SU-DHL-6 (cell line): Measurements from ENCODE around the gene GNAO1.

Experiments
- H2AFZ ChIP-seq: fragments of 200-600 bp; sonication (generic); 2 replicates; pipeline ENCODE4 v1.6.1; 2014; ENCODE audit warnings: low read depth, mild to moderate bottlenecking, moderate library complexity, mixed read lengths, antibody characterized with exemption, low read length; ENCODE audit not compliant: severe bottlenecking
- H3F3A ChIP-seq: fragments of 200-600 bp; shearing (Covaris generic); 2 replicates; pipeline ENCODE4 v1.6.0; 2016; ENCODE audit warnings: antibody characterized with exemption, mild to moderate bottlenecking; ENCODE audit not compliant: insufficient read depth
- H3K27ac ChIP-seq: fragments of 200-600 bp; sonication (generic); 2 replicates; pipeline ENCODE4 v1.5.1; 2016; ENCODE audit warnings: low read depth, mild to moderate bottlenecking, low read length, moderate library complexity, mixed read lengths
- H3K27me3 ChIP-seq: fragments of 200-600 bp; sonication (generic), shearing (Covaris generic); 2 replicates; pipeline ENCODE4 v1.6.0; 2014; ENCODE audit warnings: mild to moderate bottlenecking, low read length
- H3K36me3 ChIP-seq: fragments of 200-600 bp; sonication (generic); 2 replicates; pipeline ENCODE4 v1.6.1; 2014; ENCODE audit warnings: mild to moderate bottlenecking, low read length, mixed read lengths
- H3K4me2 ChIP-seq: fragments of 300-600, 200-600 bp; shearing (Covaris generic), sonication (generic); 2 replicates; pipeline ENCODE4 v1.6.0; 2014; ENCODE audit warnings: low read length, low read depth, mild to moderate bottlenecking; ENCODE audit not compliant: poor library complexity, severe bottlenecking
- H3K4me3 ChIP-seq: fragments of 200-600 bp; sonication (generic); 2 replicates; pipeline ENCODE4 v1.5.1; 2014; ENCODE audit warnings: antibody characterized with exemption, low read length, mild to moderate bottlenecking, mixed read lengths; ENCODE audit not compliant: insufficient read depth, poor library complexity, severe bottlenecking
- H3K79me2 ChIP-seq: fragments of 200-600 bp; sonication (generic); 2 replicates; pipeline ENCODE4 v1.6.1; 2014; ENCODE audit warnings: mild to moderate bottlenecking, low read length, moderate library complexity; ENCODE audit not compliant: insufficient read depth
- H3K9ac ChIP-seq: fragments of 200-600 bp; sonication (generic); 2 replicates; pipeline ENCODE4 v1.7.0; 2014; ENCODE audit warnings: mild to moderate bottlenecking, low read length
- H3K9me2 ChIP-seq: fragments of 200-600 bp; sonication (generic); replicated peaks from 2 replicates; pipeline ENCODE4 v1.6.1; 2014; ENCODE audit warnings: low read length; ENCODE audit not compliant: insufficient read depth
- H3K9me3 ChIP-seq: fragments of 200-600 bp; sonication (generic); 2 replicates; pipeline ENCODE4 v1.6.1; 2014; ENCODE audit warnings: low read length, mixed read lengths; ENCODE audit not compliant: insufficient read depth
- H4K20me1 ChIP-seq: fragments of 200-600 bp; sonication (generic); 2 replicates; pipeline ENCODE4 v1.6.1; 2014; ENCODE audit warnings: low read depth, mild to moderate bottlenecking, antibody characterized with exemption, low read length, moderate library complexity, mixed read lengths
- CTCF ChIP-seq: fragments of 200-600 bp; sonication (generic); IDR thresholded peaks from one replicate; pipeline ENCODE4 v1.5.1; 2017; ENCODE audit warnings: antibody characterized with exemption, mild to moderate bottlenecking, low read length, moderate library complexity; ENCODE audit not compliant: insufficient read depth, poor library complexity, severe bottlenecking
- EZH2phosphoT487 ChIP-seq: fragments of 200-600 bp; sonication (generic), shearing (Covaris generic); conservative IDR thresholded peaks from 2 replicates; pipeline ENCODE4 v1.6.1; 2018; ENCODE audit warnings: mild to moderate bottlenecking, antibody characterized with exemption, low read length, moderate library complexity, mixed read lengths

GNAO1 gene

GRCh38 chr16:56365552-56365951 lies 174.3 kb downstream of the GNAO1 start:
- Histone ChIP-seq H3K27me3 (no peaks in the 10 kb centered on the region), H4K20me1 (no peaks in the 10 kb centered on the region), H3K27ac (no peak overlapping the region), H3K4me2 (no peak overlapping the region), H3K9ac (no peak overlapping the region), H2AFZ (no peak overlapping the region), H3K36me3 (no peaks in the 10 kb centered on the region; the same call in 1 of the 2 replicates), H3K79me2 (no peaks in the 10 kb centered on the region), H3K9me3 (no peaks in the 10 kb centered on the region), H3K4me3 (no peak overlapping the region), H3F3A (no peaks in the 10 kb centered on the region), H3K9me2 (no peaks in the 10 kb centered on the region)
- TF ChIP-seq CTCF (no peak), EZH2phosphoT487 (no peak)

DNA sequence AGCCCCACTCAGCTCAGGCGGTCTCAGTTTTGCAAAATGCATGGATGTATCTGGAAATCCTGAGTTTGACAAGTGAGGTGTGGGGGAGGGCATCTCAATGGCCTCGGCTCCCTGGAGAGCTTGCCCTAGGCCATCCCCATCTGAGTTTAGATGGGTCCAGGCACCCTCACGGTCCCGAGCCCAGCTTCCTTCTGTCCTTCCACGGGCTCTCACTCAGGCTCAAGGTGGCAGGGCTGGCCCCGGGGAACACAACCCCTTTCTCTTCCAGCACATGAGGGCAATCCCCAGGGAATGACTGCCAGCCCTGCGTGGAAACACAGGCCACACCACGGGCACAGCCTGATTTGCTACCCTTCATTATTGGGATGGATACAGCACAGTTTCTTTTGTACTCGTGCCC lies 175.7 kb downstream of the GNAO1 start:
- TF ChIP-seq EZH2phosphoT487 (no peak), CTCF (no peak)
- Histone ChIP-seq H3K4me2 (no peak overlapping the region), H4K20me1 (no peaks in the 10 kb centered on the region), H3K4me3 (no peak overlapping the region), H3K36me3 (no peaks in the 10 kb centered on the region), H3K9me2 (no peaks in the 10 kb centered on the region), H3K27ac (no peak overlapping the region), H3K9me3 (no peaks in the 10 kb centered on the region), H3F3A (no peaks in the 10 kb centered on the region), H3K27me3 (no peaks in the 10 kb centered on the region), H3K79me2 (no peaks in the 10 kb centered on the region), H3K9ac (no peak overlapping the region), H2AFZ (no peak overlapping the region)

GRCh38 chr16:56367764-56368163 lies 176.5 kb downstream of the GNAO1 start:
- H3K9me2 ChIP-seq = no peaks in the 10 kb centered on the region
- H3K9ac ChIP-seq = no peak overlapping the region
- H3K4me2 ChIP-seq = no peak overlapping the region
- no peak overlapping the region for H3K27ac ChIP-seq
- H3K4me3 ChIP-seq = no peak overlapping the region
- no peaks in the 10 kb centered on the region for H3K27me3 ChIP-seq
- no peaks in the 10 kb centered on the region for H3K36me3 ChIP-seq
- no peak overlapping the region for H2AFZ ChIP-seq
- no peaks in the 10 kb centered on the region for H3K79me2 ChIP-seq
- no peaks in the 10 kb centered on the region for H3K9me3 ChIP-seq
- no peaks in the 10 kb centered on the region for H4K20me1 ChIP-seq
- no peak for TF ChIP-seq CTCF
- no peak for TF ChIP-seq EZH2phosphoT487
- no peaks in the 10 kb centered on the region for H3F3A ChIP-seq
